Activated CD8-positive, alpha-beta T cell treated with anti-CD3 and anti-CD28 coated beads, Interleukin-2, amount 10 ng/mL, durations not matched to agents 7 days and 5 days (primary cell): ENCODE results near the gene SCGB1A1. TPM values are rescaled to one million over a fixed set of nuclear protein-coding genes. Genes with fewer than 3 reads are reported as not detected.

Experiments used
- ATAC-seq: fragments of 150-1000 bp; cut with Tn5 transposase; one replicate; pipeline ENCODE4 v1.10.0; 2021; ENCODE audit warnings: moderate library complexity
- CTCF ChIA-PET: fragments of 350-600 bp; sonication (Branson Sonifier 250); formaldehyde crosslinking; loops from one replicate; lab custom pipeline; 2021; ENCODE audit warnings: antibody characterized with exemption; lab: Charles Lee
- POLR2A ChIA-PET: fragments of 350-600 bp; sonication (Branson Sonifier 250); formaldehyde crosslinking; loops from one replicate; lab custom pipeline; 2021; ENCODE audit warnings: antibody characterized with exemption; lab: Charles Lee
- DNase-seq: peaks from one replicate; pipeline ENCODE4 v3.0.0-alpha.2; 2020
- H3K27ac Mint-ChIP-seq: one replicate; pipeline ENCODE4 v1.8.0; 2021; ENCODE audit warnings: mild to moderate bottlenecking, mixed read lengths
- H3K27me3 Mint-ChIP-seq: one replicate; pipeline ENCODE4 v1.8.0; 2021; ENCODE audit warnings: low read depth, mixed read lengths
- H3K36me3 Mint-ChIP-seq: one replicate; pipeline ENCODE4 v1.8.0; 2021; ENCODE audit warnings: low read depth, mixed read lengths
- H3K4me1 Mint-ChIP-seq: one replicate; pipeline ENCODE4 v1.8.0; 2021; ENCODE audit warnings: low read depth, mixed read lengths
- H3K4me3 Mint-ChIP-seq: one replicate; pipeline ENCODE4 v1.8.0; 2021; ENCODE audit warnings: mild to moderate bottlenecking, mixed read lengths
- H3K9me3 Mint-ChIP-seq: one replicate; pipeline ENCODE4 v1.8.0; 2022; ENCODE audit warnings: mixed read lengths; ENCODE audit not compliant: insufficient read depth
- total RNA-seq, 2 experiments: library from RNA; stranded (reverse); gene quantifications; one replicate each; pipeline ENCODE4 v1.2.3, GENCODE V29; 2021

Gene SCGB1A1
- total RNA-seq, 2 experiments from 2014 or later, result not detected

- Mint-ChIP-seq H3K4me1 (peaks cover 19% of the 10 kb centered on the region), H3K36me3 (no peaks in the 10 kb centered on the region), H3K27ac (no peak overlapping the region), H3K27me3 (peaks cover 4% of the 10 kb centered on the region), H3K9me3 (no peaks in the 10 kb centered on the region), H3K4me3 (no peak overlapping the region)
- POLR2A ChIA-PET, result no interaction called here
- DNase-seq (no peak), ATAC-seq (no peak)
- CTCF ChIA-PET, result interaction anchor here (1.0 to 2.7 kb wide), 2 partner anchors 13 to 154 kb away, joined by 3 to 12 read pairs; no protein-coding TSS in a partner anchor
Measured at GRCh38 chr11:62388999-62389398, 29.8 kb upstream of the SCGB1A1 start.

- POLR2A ChIA-PET, result interaction anchor here (0.9 kb wide), 1 partner anchor 231 kb away, joined by 3 read pairs; no protein-coding TSS in a partner anchor
- H3K9me3 Mint-ChIP-seq, result no peaks in the 10 kb centered on the region
- no peak overlapping the region for H3K27ac Mint-ChIP-seq
- H3K36me3 Mint-ChIP-seq, result no peaks in the 10 kb centered on the region
- DNase-seq (no peak), ATAC-seq (no peak)
- CTCF ChIA-PET, result interaction anchor here (1.0 to 7.9 kb wide), 6 partner anchors 12 to 167 kb away, joined by 3 to 96 read pairs (median 6); no protein-coding TSS in a partner anchor
- peaks cover 4% of the 10 kb centered on the region for H3K27me3 Mint-ChIP-seq
- H3K4me1 Mint-ChIP-seq, result peaks cover 24% of the 10 kb centered on the region
- H3K4me3 Mint-ChIP-seq, result no peak overlapping the region
Measured at GRCh38 chr11:62390237-62390636, 28.6 kb upstream of the SCGB1A1 start.

GRCh38 chr11:62390722-62391121, 28.1 kb upstream of the SCGB1A1 start:
- ChIA-PET CTCF (interaction anchor here (1.1 to 7.9 kb wide), 6 partner anchors 10 to 166 kb away, joined by 3 to 96 read pairs (median 6); no protein-coding TSS in a partner anchor), POLR2A (interaction anchor here (0.9 kb wide), 1 partner anchor 230 kb away, joined by 3 read pairs; no protein-coding TSS in a partner anchor)
- Mint-ChIP-seq H3K27ac (no peak overlapping the region), H3K4me1 (peaks cover 21% of the 10 kb centered on the region), H3K4me3 (no peak overlapping the region), H3K9me3 (no peaks in the 10 kb centered on the region), H3K27me3 (peaks cover 4% of the 10 kb centered on the region), H3K36me3 (no peaks in the 10 kb centered on the region)
- DNase-seq, result no peak
- no peak for ATAC-seq

- Mint-ChIP-seq H3K4me1 (peaks cover 14% of the 10 kb centered on the region), H3K9me3 (no peaks in the 10 kb centered on the region), H3K4me3 (no peak overlapping the region), H3K27me3 (peaks cover 4% of the 10 kb centered on the region), H3K27ac (no peak overlapping the region), H3K36me3 (no peaks in the 10 kb centered on the region)
- ChIA-PET CTCF (interaction anchor here (1.3 to 7.9 kb wide), 7 partner anchors 9 to 168 kb away, joined by 3 to 96 read pairs (median 18); no protein-coding TSS in a partner anchor), POLR2A (no interaction called here)
- DNase-seq (no peak), ATAC-seq (no peak)
Measured at GRCh38 chr11:62391642-62392425, 27.0 kb upstream of the SCGB1A1 start.

DNA sequence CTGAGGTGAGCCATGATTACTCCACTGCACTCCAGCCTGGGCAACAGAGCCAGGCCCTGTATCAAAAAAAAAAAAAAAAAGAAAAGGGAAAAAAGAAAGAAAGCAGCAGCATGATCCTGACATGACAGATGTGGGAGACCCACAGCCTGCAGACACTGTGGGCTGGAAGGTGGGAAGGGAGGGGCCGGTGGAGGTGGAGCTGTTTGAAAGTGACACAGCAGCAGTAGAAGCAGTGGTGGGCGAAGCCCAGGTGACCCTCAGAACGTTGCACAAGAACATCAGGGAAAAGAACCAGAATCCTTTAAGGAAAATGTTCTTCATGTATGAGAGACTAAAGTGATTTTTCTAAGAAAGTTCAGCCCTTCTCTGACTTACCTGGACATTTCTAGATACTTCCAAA, 26.3 kb upstream of the SCGB1A1 start:
- Mint-ChIP-seq H3K27me3 (peaks cover 4% of the 10 kb centered on the region), H3K36me3 (no peaks in the 10 kb centered on the region), H3K9me3 (no peaks in the 10 kb centered on the region), H3K4me3 (no peak overlapping the region), H3K27ac (no peak overlapping the region), H3K4me1 (peaks cover 12% of the 10 kb centered on the region)
- DNase-seq (no peak), ATAC-seq (no peak)
- ChIA-PET CTCF (interaction anchor here (0.7 to 7.9 kb wide), 14 partner anchors 10 to 361 kb away, joined by 3 to 96 read pairs (median 4); partner anchors contain the start of genes C11orf98, CSKMT and ZBTB3), POLR2A (no interaction called here)

GRCh38 chr11:62393061-62393611, 25.7 kb upstream of the SCGB1A1 start:
- Mint-ChIP-seq H3K4me1 (peaks cover 15% of the 10 kb centered on the region), H3K4me3 (no peak overlapping the region), H3K27me3 (peaks cover 4% of the 10 kb centered on the region), H3K9me3 (no peaks in the 10 kb centered on the region), H3K27ac (no peak overlapping the region), H3K36me3 (no peaks in the 10 kb centered on the region)
- ATAC-seq (peak; percentile 66), DNase-seq (peak; percentile 47)
- CTCF ChIA-PET, result interaction anchor here (0.6 to 7.9 kb wide), 17 partner anchors 9 to 360 kb away, joined by 3 to 96 read pairs (median 4); partner anchors contain the start of genes ASRGL1, C11orf98, CSKMT and ZBTB3
- POLR2A ChIA-PET, result interaction anchor here (0.9 kb wide), 1 partner anchor 9 kb away, joined by 3 read pairs; no protein-coding TSS in a partner anchor

DNA sequence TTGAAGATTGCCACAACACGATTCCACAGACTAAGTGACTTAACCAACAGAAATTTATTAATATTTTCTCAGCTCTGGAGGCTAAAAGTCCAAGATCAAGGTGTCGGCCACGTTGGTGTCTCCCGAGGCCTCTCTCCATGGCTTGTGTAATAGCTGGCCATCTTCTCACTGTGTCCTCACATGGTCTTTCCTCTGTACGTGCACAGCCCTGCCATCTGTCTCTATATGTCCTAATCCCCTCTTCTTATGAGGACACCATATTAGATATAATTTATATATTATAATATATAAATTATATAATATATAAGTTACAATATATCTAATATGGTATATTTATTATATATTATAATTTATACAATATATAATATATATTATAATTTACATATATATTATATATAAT, 25.1 kb upstream of the SCGB1A1 start:
- ATAC-seq (no peak), DNase-seq (no peak)
- Mint-ChIP-seq H3K9me3 (no peaks in the 10 kb centered on the region), H3K4me3 (no peak overlapping the region), H3K27ac (no peak overlapping the region), H3K27me3 (peaks cover 3% of the 10 kb centered on the region), H3K4me1 (peaks cover 21% of the 10 kb centered on the region), H3K36me3 (no peaks in the 10 kb centered on the region)
- ChIA-PET CTCF (interaction anchor here (1.0 to 7.9 kb wide), 11 partner anchors 12 to 287 kb away, joined by 3 to 96 read pairs (median 11); partner anchors contain the start of genes ASRGL1 and EEF1G), POLR2A (interaction anchor here (0.9 kb wide), 1 partner anchor 8 kb away, joined by 3 read pairs; no protein-coding TSS in a partner anchor)

GRCh38 chr11:62394825-62395538, 23.9 kb upstream of the SCGB1A1 start:
- H3K4me1 Mint-ChIP-seq, result peaks cover 33% of the 10 kb centered on the region
- H3K9me3 Mint-ChIP-seq, result no peaks in the 10 kb centered on the region
- no peak overlapping the region for H3K27ac Mint-ChIP-seq
- H3K4me3 Mint-ChIP-seq, result no peak overlapping the region
- DNase-seq (peak; percentile 73), ATAC-seq (peak; percentile 82)
- no peaks in the 10 kb centered on the region for H3K27me3 Mint-ChIP-seq
- POLR2A ChIA-PET, result no interaction called here
- H3K36me3 Mint-ChIP-seq, result no peaks in the 10 kb centered on the region
- CTCF ChIA-PET, result interaction anchor here (0.6 to 7.9 kb wide), 47 partner anchors 9 to 987 kb away, joined by 3 to 96 read pairs (median 5); partner anchors contain the start of genes AHNAK, ASRGL1, EEF1G and GANAB

GRCh38 chr11:62395885-62396551, 22.8 kb upstream of the SCGB1A1 start:
- no peak for ATAC-seq
- H3K27ac Mint-ChIP-seq, result no peak overlapping the region
- ChIA-PET POLR2A (no interaction called here), CTCF (interaction anchor here (0.9 to 7.9 kb wide), 23 partner anchors 10 to 488 kb away, joined by 3 to 96 read pairs (median 5); partner anchors contain the start of genes AHNAK, GANAB, MTA2 and TUT1)
- no peak for DNase-seq
- no peak overlapping the region for H3K4me3 Mint-ChIP-seq
- H3K4me1 Mint-ChIP-seq, result peaks cover 39% of the 10 kb centered on the region
- no peaks in the 10 kb centered on the region for H3K9me3 Mint-ChIP-seq
- no peaks in the 10 kb centered on the region for H3K36me3 Mint-ChIP-seq
- H3K27me3 Mint-ChIP-seq, result no peaks in the 10 kb centered on the region

GRCh38 chr11:62398011-62398994, 20.5 kb upstream of the SCGB1A1 start:
- Mint-ChIP-seq H3K36me3 (no peaks in the 10 kb centered on the region), H3K4me1 (peaks cover 57% of the 10 kb centered on the region), H3K27me3 (no peaks in the 10 kb centered on the region), H3K4me3 (no peak overlapping the region), H3K9me3 (no peaks in the 10 kb centered on the region), H3K27ac (no peak overlapping the region)
- ATAC-seq (no peak), DNase-seq (no peak)
- ChIA-PET POLR2A (interaction anchor here (0.6 kb wide), 1 partner anchor 210 kb away, joined by 3 read pairs; no protein-coding TSS in a partner anchor), CTCF (interaction anchor here (1.0 to 3.2 kb wide), 3 partner anchors 26 to 163 kb away, joined by 3 to 15 read pairs (median 9); no protein-coding TSS in a partner anchor)
